ENCODE results near the gene CADM1.

DNA sequence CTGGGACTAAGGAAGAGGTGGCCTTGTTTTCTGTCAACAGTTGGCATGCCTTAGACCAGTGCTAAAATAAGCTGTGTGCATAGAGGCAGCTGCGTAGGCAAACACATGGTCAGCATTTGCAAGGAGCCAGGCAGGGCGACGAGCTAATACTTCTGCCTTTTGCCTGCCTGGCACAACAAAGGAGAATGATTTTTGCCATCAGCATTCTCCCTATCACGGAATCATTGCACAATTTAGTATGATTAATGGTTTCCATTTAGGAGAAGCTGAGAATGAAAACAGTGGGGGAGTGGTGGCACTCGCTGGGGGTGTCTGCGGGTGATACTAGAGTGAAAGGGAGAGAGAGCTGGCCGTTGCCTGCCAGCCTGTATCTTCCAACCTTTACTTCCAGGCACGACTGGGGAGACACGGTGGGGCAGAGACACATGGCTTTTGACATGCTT lies 336.0 kb downstream of the CADM1 start:
- TF ChIP-seq, protein P1, sequence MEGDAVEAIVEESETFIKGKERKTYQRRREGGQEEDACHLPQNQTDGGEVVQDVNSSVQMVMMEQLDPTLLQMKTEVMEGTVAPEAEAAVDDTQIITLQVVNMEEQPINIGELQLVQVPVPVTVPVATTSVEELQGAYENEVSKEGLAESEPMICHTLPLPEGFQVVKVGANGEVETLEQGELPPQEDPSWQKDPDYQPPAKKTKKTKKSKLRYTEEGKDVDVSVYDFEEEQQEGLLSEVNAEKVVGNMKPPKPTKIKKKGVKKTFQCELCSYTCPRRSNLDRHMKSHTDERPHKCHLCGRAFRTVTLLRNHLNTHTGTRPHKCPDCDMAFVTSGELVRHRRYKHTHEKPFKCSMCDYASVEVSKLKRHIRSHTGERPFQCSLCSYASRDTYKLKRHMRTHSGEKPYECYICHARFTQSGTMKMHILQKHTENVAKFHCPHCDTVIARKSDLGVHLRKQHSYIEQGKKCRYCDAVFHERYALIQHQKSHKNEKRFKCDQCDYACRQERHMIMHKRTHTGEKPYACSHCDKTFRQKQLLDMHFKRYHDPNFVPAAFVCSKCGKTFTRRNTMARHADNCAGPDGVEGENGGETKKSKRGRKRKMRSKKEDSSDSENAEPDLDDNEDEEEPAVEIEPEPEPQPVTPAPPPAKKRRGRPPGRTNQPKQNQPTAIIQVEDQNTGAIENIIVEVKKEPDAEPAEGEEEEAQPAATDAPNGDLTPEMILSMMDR (IDR thresholded peaks at IDR 0.05; ENCODE audit: borderline replicate concordance, extremely low read depth, low read length, poor library complexity, severe bottlenecking): no peak
- no peak for TF ChIP-seq EZH2 (IDR thresholded peaks at IDR 0.05; ENCODE audit: borderline replicate concordance, low read depth, low read length, severe bottlenecking)

All from DND-41 (cell line).